ENCODE data around the gene CSTF3.

Gene CSTF3

GRCh38 chr11:33040862-33041453 is 120.3 kb downstream of the CSTF3 start:
- DNase-seq (ENCODE audit: low read depth in 3 of 3): no peak

GRCh38 chr11:33040033-33040861 is 121.0 kb downstream of the CSTF3 start:
- peak in 1 of 3 experiments; percentile 7 for DNase-seq (ENCODE audit: low read depth in 3 of 3)

GRCh38 chr11:33039274-33040032 is 121.8 kb downstream of the CSTF3 start, which contains the start of gene TCP11L1:
TCP11L1 (plus strand) TSS chr11:33039572; CDS start chr11:33043774, 4,202 bp downstream.
- peak; percentile 43 to 70 (median 62) for DNase-seq (ENCODE audit: low read depth in 3 of 3)

- no peak for DNase-seq (ENCODE audit: low read depth in 3 of 3)
Observed at GRCh38 chr11:33035011-33035410, 126.3 kb downstream of the CSTF3 start.

All from stimulated activated CD4-positive, alpha-beta T cell treated with anti-CD3 and anti-CD28 coated beads, TNF-alpha, amount 100 ng/mL, for 4 hours (primary cell).